ENCODE data around the gene ANGEL1. TPM values are rescaled to one million over a fixed set of nuclear protein-coding genes. Genes with fewer than 3 reads are reported as not detected.

ANGEL1 gene
- polyA plus RNA-seq, 2 donors: 3.7 to 5.1 TPM

DNA sequence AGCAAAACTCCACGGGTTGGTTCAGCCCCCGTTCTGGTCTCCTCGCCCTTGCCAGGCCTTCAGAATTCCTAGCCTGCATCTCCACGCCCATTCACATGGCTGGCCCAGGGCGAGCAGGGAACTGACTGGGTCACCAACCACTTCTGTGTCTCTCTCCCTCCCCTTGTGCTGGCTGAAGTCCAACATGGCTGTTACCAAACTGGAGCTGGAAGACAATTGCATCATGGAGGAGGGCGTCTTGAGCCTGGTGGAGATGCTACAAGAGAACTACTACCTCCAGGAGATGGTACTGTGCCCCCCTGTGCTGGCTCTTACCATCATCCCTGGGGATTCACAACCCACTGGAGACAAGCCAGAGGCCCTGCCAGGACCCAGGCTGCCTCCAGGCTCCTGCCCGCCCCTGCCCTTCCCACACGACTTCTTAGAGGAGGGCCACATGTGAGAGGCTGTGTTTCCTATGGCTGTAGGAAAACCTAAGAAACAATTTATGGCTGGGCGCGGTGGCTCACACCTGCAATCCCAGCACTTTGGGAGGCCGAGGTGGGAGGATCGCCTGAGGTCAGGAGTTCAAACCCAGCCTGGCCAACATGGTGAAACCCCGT is 23.4 kb upstream of the ANGEL1 start:
- Histone ChIP-seq H3K4me3 (ENCODE audit: low read depth in 1 of 2, low read length in 2 of 2) (no peak overlapping the region), H3K27ac (ENCODE audit: low read depth in 2 of 2, low read length in 1 of 2) (no peak overlapping the region), H3K27me3 (ENCODE audit: control insufficient read depth in 1 of 2, insufficient read depth in 2 of 2, low read length in 2 of 2) (no peaks in the 10 kb centered on the region), H3K9me3 (ENCODE audit: control insufficient read depth in 2 of 2, insufficient read depth in 1 of 2, low read depth in 1 of 2, low read length in 1 of 2) (no peaks in the 10 kb centered on the region), H3K36me3 (ENCODE audit: control insufficient read depth in 2 of 2, insufficient read depth in 2 of 2, low read length in 1 of 2) (no peaks in the 10 kb centered on the region), H3K4me1 (ENCODE audit: control insufficient read depth in 2 of 2, insufficient read depth in 2 of 2, low read length in 1 of 2) (no peaks in the 10 kb centered on the region)
- 82 to 86% methylated on average over 13 of the region's 13 CpGs for WGBS, 2 donors

- WGBS, 2 donors: 30 to 47% methylated on average over 7 of the region's 7 CpGs
- Histone ChIP-seq H3K27ac (ENCODE audit: low read depth in 2 of 2, low read length in 1 of 2) (no peak overlapping the region), H3K4me1 (ENCODE audit: control insufficient read depth in 2 of 2, insufficient read depth in 2 of 2, low read length in 1 of 2) (no peaks in the 10 kb centered on the region), H3K36me3 (ENCODE audit: control insufficient read depth in 2 of 2, insufficient read depth in 2 of 2, low read length in 1 of 2) (no peaks in the 10 kb centered on the region), H3K4me3 (ENCODE audit: low read depth in 1 of 2, low read length in 2 of 2) (no peak overlapping the region), H3K9me3 (ENCODE audit: control insufficient read depth in 2 of 2, insufficient read depth in 1 of 2, low read depth in 1 of 2, low read length in 1 of 2) (no peaks in the 10 kb centered on the region), H3K27me3 (ENCODE audit: control insufficient read depth in 1 of 2, insufficient read depth in 2 of 2, low read length in 2 of 2) (no peaks in the 10 kb centered on the region)
Observed at GRCh38 chr14:76834241-76834661, 21.6 kb upstream of the ANGEL1 start.

DNA sequence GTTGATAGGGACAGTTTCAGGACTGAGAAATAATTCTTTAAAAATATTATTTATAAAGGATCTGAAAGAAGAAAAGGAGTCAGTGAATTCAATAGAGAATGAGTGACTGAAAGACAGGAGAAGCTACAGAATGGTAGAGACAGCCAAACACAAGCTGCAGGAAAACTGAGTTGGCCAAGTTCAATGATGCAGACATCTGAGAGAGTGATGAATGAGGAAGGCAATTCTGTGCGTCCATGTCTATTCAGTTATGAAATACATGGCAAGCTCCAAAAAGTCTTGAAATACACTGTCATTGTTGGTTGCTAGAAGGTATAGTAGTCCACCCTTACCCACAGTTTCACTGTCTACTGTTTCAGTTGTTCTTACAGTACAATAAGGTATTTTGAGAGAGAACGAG is 20.3 kb upstream of the ANGEL1 start:
- Histone ChIP-seq H3K9me3 (ENCODE audit: control insufficient read depth in 2 of 2, insufficient read depth in 1 of 2, low read depth in 1 of 2, low read length in 1 of 2) (no peaks in the 10 kb centered on the region), H3K27ac (ENCODE audit: low read depth in 2 of 2, low read length in 1 of 2) (no peak overlapping the region), H3K4me3 (ENCODE audit: low read depth in 1 of 2, low read length in 2 of 2) (no peak overlapping the region), H3K27me3 (ENCODE audit: control insufficient read depth in 1 of 2, insufficient read depth in 2 of 2, low read length in 2 of 2) (no peaks in the 10 kb centered on the region), H3K36me3 (ENCODE audit: control insufficient read depth in 2 of 2, insufficient read depth in 2 of 2, low read length in 1 of 2) (no peaks in the 10 kb centered on the region), H3K4me1 (ENCODE audit: control insufficient read depth in 2 of 2, insufficient read depth in 2 of 2, low read length in 1 of 2) (no peaks in the 10 kb centered on the region)
- 84 to 89% methylated on average over 2 of the region's 2 CpGs for WGBS, 2 donors

- Histone ChIP-seq H3K9me3 (ENCODE audit: control insufficient read depth in 2 of 2, insufficient read depth in 1 of 2, low read depth in 1 of 2, low read length in 1 of 2) (no peaks in the 10 kb centered on the region), H3K27ac (ENCODE audit: low read depth in 2 of 2, low read length in 1 of 2) (no peak overlapping the region), H3K27me3 (ENCODE audit: control insufficient read depth in 1 of 2, insufficient read depth in 2 of 2, low read length in 2 of 2) (no peaks in the 10 kb centered on the region), H3K4me1 (ENCODE audit: control insufficient read depth in 2 of 2, insufficient read depth in 2 of 2, low read length in 1 of 2) (no peaks in the 10 kb centered on the region), H3K36me3 (ENCODE audit: control insufficient read depth in 2 of 2, insufficient read depth in 2 of 2, low read length in 1 of 2) (no peaks in the 10 kb centered on the region), H3K4me3 (ENCODE audit: low read depth in 1 of 2, low read length in 2 of 2) (no peak overlapping the region)
- WGBS, 2 donors: 67 to 74% methylated on average over 1 of the region's 1 CpG
Observed at GRCh38 chr14:76832503-76832988, 19.9 kb upstream of the ANGEL1 start.

- H3K36me3 ChIP-seq (ENCODE audit: control insufficient read depth in 2 of 2, insufficient read depth in 2 of 2, low read length in 1 of 2): no peaks in the 10 kb centered on the region
- no peak overlapping the region for H3K27ac ChIP-seq (ENCODE audit: low read depth in 2 of 2, low read length in 1 of 2)
- H3K4me3 ChIP-seq (ENCODE audit: low read depth in 1 of 2, low read length in 2 of 2): no peak overlapping the region
- 91% methylated on average over 4 of the region's 4 CpGs for WGBS, 2 donors
- no peaks in the 10 kb centered on the region for H3K27me3 ChIP-seq (ENCODE audit: control insufficient read depth in 1 of 2, insufficient read depth in 2 of 2, low read length in 2 of 2)
- H3K9me3 ChIP-seq (ENCODE audit: control insufficient read depth in 2 of 2, insufficient read depth in 1 of 2, low read depth in 1 of 2, low read length in 1 of 2): no peaks in the 10 kb centered on the region
- no peaks in the 10 kb centered on the region for H3K4me1 ChIP-seq (ENCODE audit: control insufficient read depth in 2 of 2, insufficient read depth in 2 of 2, low read length in 1 of 2)
Observed at GRCh38 chr14:76830556-76830955, 17.9 kb upstream of the ANGEL1 start.

DNA sequence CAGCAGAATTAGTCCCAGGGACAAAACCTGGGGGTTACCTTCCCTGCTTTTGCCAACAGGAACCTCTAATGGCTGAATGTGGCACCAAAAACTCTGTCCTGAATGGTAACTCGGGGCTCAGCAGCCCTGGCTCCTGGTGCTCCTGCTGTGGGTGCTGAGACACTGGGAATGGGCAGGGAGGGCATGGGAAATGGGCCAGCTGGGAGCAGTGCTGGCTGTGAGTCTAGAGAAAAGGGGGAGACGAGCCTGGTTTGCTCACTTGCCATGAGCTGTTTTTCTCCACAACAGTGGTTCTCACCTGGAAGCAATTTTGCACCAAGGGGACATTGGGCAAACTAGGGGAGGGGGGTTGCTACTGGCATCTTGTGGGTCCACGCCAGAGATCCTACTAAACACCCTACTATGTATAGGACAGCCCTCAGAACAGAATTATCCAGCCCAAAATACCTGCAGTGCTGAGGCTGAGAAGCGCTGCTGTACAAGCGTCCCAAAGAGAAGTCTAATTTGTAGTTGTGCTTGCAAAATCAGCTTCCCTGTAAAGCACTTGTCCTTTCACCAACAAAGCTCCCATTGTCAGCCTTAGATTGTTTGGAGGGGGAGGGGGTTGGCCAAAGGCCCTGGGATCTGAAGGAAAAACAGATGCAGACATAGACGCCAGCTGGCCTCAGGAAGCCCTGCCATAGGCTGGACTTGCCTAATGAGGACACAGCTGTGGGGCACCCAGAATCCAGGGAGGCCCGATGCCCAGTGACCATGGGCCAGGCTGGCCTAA is 17.2 kb upstream of the ANGEL1 start:
- 48 to 64% methylated on average over 7 of the region's 7 CpGs for WGBS, 2 donors
- Histone ChIP-seq H3K27ac (ENCODE audit: low read depth in 2 of 2, low read length in 1 of 2) (no peak overlapping the region), H3K9me3 (ENCODE audit: control insufficient read depth in 2 of 2, insufficient read depth in 1 of 2, low read depth in 1 of 2, low read length in 1 of 2) (no peaks in the 10 kb centered on the region), H3K36me3 (ENCODE audit: control insufficient read depth in 2 of 2, insufficient read depth in 2 of 2, low read length in 1 of 2) (no peaks in the 10 kb centered on the region), H3K4me3 (ENCODE audit: low read depth in 1 of 2, low read length in 2 of 2) (no peak overlapping the region), H3K27me3 (ENCODE audit: control insufficient read depth in 1 of 2, insufficient read depth in 2 of 2, low read length in 2 of 2) (no peaks in the 10 kb centered on the region), H3K4me1 (ENCODE audit: control insufficient read depth in 2 of 2, insufficient read depth in 2 of 2, low read length in 1 of 2) (no peaks in the 10 kb centered on the region)

DNA sequence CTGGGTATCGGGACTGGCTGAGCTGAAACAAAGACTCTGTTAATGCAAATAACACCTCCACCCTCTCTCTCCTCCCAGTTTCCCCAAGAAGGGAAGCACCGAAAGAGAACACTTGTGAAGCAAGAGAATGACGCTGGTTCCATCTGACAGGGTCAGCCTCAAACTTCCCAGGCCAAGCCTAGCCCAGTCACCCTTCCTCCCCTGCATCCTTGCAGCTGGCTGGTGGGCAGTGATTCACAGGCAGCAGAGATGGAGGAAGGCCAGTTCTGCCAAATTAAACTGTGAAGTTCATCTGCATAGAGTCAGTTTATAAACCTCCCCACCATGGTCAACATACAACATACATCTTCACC is 16.3 kb upstream of the ANGEL1 start:
- 61 to 71% methylated on average over 3 of the region's 3 CpGs for WGBS, 2 donors
- no peak overlapping the region for H3K4me3 ChIP-seq (ENCODE audit: low read depth in 1 of 2, low read length in 2 of 2)
- H3K27ac ChIP-seq (ENCODE audit: low read depth in 2 of 2, low read length in 1 of 2): no peak overlapping the region
- H3K27me3 ChIP-seq (ENCODE audit: control insufficient read depth in 1 of 2, insufficient read depth in 2 of 2, low read length in 2 of 2): no peaks in the 10 kb centered on the region
- H3K4me1 ChIP-seq (ENCODE audit: control insufficient read depth in 2 of 2, insufficient read depth in 2 of 2, low read length in 1 of 2): no peaks in the 10 kb centered on the region
- no peaks in the 10 kb centered on the region for H3K9me3 ChIP-seq (ENCODE audit: control insufficient read depth in 2 of 2, insufficient read depth in 1 of 2, low read depth in 1 of 2, low read length in 1 of 2)
- no peaks in the 10 kb centered on the region for H3K36me3 ChIP-seq (ENCODE audit: control insufficient read depth in 2 of 2, insufficient read depth in 2 of 2, low read length in 1 of 2)

- H3K36me3 ChIP-seq (ENCODE audit: control insufficient read depth in 2 of 2, insufficient read depth in 2 of 2, low read length in 1 of 2): no peaks in the 10 kb centered on the region
- no peaks in the 10 kb centered on the region for H3K9me3 ChIP-seq (ENCODE audit: control insufficient read depth in 2 of 2, insufficient read depth in 1 of 2, low read depth in 1 of 2, low read length in 1 of 2)
- H3K27ac ChIP-seq (ENCODE audit: low read depth in 2 of 2, low read length in 1 of 2): no peak overlapping the region
- H3K4me1 ChIP-seq (ENCODE audit: control insufficient read depth in 2 of 2, insufficient read depth in 2 of 2, low read length in 1 of 2): no peaks in the 10 kb centered on the region
- no peak overlapping the region for H3K4me3 ChIP-seq (ENCODE audit: low read depth in 1 of 2, low read length in 2 of 2)
- no peaks in the 10 kb centered on the region for H3K27me3 ChIP-seq (ENCODE audit: control insufficient read depth in 1 of 2, insufficient read depth in 2 of 2, low read length in 2 of 2)
- 55 to 66% methylated on average over 17 of the region's 17 CpGs for WGBS, 2 donors
Observed at GRCh38 chr14:76828339-76829012, 15.8 kb upstream of the ANGEL1 start.

DNA sequence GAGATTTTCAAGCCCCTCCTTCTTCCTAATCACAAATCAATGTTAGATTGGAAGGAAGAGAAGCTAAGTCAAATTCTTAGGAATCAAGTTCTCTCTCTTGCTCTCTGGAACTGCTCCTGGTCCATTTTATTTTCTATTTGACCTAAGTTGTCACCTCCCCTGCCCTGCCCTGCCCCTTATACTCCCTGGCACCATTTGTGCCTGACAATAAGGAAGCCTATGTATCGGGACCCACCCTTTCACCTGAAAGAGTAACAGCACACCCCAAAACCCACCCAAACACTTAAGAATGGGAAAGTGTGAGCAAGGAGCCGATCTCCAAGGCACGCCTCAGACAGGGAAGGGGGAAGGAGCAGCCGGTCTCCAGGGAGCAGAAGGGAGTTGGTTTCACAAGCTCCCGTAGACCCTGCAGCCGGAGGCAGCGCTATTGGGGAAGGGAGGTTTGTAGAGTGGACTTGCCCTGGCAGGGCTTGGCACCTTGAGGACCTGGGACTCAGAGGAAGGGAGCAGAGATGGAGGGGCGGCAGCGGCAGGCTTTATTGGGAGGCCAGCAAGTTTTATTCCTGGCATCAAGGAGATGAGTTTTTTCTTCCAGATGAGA is 15.1 kb upstream of the ANGEL1 start:
- no peaks in the 10 kb centered on the region for H3K4me1 ChIP-seq (ENCODE audit: control insufficient read depth in 2 of 2, insufficient read depth in 2 of 2, low read length in 1 of 2)
- H3K27ac ChIP-seq (ENCODE audit: low read depth in 2 of 2, low read length in 1 of 2): no peak overlapping the region
- no peaks in the 10 kb centered on the region for H3K36me3 ChIP-seq (ENCODE audit: control insufficient read depth in 2 of 2, insufficient read depth in 2 of 2, low read length in 1 of 2)
- WGBS, 2 donors: 44 to 52% methylated on average over 9 of the region's 9 CpGs
- H3K4me3 ChIP-seq (ENCODE audit: low read depth in 1 of 2, low read length in 2 of 2): no peak overlapping the region
- no peaks in the 10 kb centered on the region for H3K9me3 ChIP-seq (ENCODE audit: control insufficient read depth in 2 of 2, insufficient read depth in 1 of 2, low read depth in 1 of 2, low read length in 1 of 2)
- H3K27me3 ChIP-seq (ENCODE audit: control insufficient read depth in 1 of 2, insufficient read depth in 2 of 2, low read length in 2 of 2): no peaks in the 10 kb centered on the region
